GM18951 (cell line): ENCODE measurements around the gene BMPR1B.

Source experiments
- POLR2A ChIP-seq: IDR thresholded peaks from 4 replicates; pipeline ENCODE4 v1.6.1; 2011; ENCODE audit warnings: mild to moderate bottlenecking; ENCODE audit not compliant: insufficient read length, insufficient read depth; ENCODE audit errors: extremely low read depth
- in situ Hi-C: fragments of 300-500 bp; cut with MboI; formaldehyde crosslinking; loops from one replicate; pipeline ENCODE4 v1.12.0; 2022; ENCODE audit warnings: low sequenced_read_pairs, mixed read lengths, inconsistent platforms; ENCODE audit not compliant: unreplicated experiment

The BMPR1B gene

DNA sequence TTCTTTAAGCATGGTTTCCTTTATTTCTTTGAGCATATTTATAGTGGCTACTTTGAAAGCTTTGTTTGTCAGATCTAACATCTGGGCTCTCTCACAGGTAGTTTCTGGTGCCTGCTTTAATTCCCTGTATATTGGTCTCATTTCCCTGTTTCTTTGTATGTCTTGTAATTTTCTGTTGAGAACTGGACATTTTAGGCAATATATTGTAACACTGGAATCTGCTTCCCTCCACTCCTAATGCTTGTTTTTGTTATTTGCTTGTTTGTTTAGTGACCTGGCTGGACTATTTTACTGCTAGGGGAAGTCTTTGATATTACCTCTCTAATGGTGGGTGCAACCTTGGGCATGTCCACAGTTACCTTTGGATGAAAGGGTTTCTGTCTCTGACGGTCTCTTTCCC is 25.0 kb downstream of the BMPR1B start:
- no peak for TF ChIP-seq POLR2A
- in situ Hi-C loops: no loop called here

GRCh38 chr4:94791701-94792100 is 33.9 kb downstream of the BMPR1B start:
- in situ Hi-C loops: no loop called here
- TF ChIP-seq POLR2A: no peak

- in situ Hi-C loops: no loop called here
- no peak for TF ChIP-seq POLR2A
These were observed 41.1 kb downstream of the BMPR1B start for GRCh38 chr4:94798808-94799207.

- in situ Hi-C loops: no loop called here
- TF ChIP-seq POLR2A: no peak
These were observed 43.3 kb downstream of the BMPR1B start for GRCh38 chr4:94801016-94801415.

- no peak for TF ChIP-seq POLR2A
- in situ Hi-C loops: no loop called here
These were observed 44.3 kb downstream of the BMPR1B start for GRCh38 chr4:94802091-94802490.

- TF ChIP-seq POLR2A: no peak
- in situ Hi-C loops: no loop called here
These were observed 45.4 kb downstream of the BMPR1B start for GRCh38 chr4:94803181-94803580.

DNA sequence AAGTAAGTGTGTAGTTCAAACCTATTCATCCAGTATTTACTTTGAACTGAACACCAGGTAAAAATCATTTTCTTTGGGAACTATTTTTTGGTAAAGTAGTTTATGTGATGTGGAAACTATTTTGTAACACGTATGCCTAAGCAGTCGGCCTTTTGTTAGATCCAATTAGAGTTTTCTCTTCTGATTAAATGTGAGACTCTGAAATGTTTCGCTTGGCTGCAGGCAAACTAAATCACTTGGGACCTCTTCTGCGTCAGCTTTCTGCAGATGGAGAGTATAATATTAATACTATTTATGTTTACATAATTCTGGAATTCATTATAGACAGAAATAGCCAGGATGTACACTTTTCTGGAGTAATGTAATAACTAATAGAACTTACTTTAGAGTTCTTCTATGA is 46.9 kb downstream of the BMPR1B start:
- in situ Hi-C loops: no loop called here
- no peak for TF ChIP-seq POLR2A

- no peak for TF ChIP-seq POLR2A
- in situ Hi-C loops: no loop called here
These were observed 48.6 kb downstream of the BMPR1B start for GRCh38 chr4:94806376-94806775.

- in situ Hi-C loops: no loop called here
- TF ChIP-seq POLR2A: no peak
These were observed 53.9 kb downstream of the BMPR1B start for GRCh38 chr4:94811643-94812042.

DNA sequence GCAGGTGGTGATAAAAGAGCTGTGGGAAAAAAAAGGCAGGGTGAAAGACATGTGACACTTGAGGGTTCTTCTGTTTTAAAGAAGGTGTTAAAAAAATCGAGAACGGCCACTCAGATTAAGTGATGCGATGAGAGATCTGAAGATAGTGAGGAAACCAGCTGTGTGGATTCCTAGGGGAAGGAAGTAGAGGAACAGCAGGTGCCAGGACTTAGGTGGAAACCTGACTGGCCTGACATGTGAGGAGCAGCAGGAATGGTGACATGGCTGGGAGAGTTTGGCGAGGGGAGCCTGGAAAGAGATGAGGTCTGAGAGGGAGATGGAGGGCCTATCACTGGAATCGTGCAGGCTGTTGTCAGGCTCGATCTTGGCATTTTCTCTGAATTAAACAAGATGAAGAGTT is 55.5 kb downstream of the BMPR1B start:
- no peak for TF ChIP-seq POLR2A
- in situ Hi-C loops: no loop called here

GRCh38 chr4:94814237-94814636 is 56.5 kb downstream of the BMPR1B start:
- in situ Hi-C loops: no loop called here
- no peak for TF ChIP-seq POLR2A

GRCh38 chr4:94819371-94820168 is 61.8 kb downstream of the BMPR1B start:
- in situ Hi-C loops: no loop called here
- no peak for TF ChIP-seq POLR2A

GRCh38 chr4:94826206-94826605 is 68.5 kb downstream of the BMPR1B start:
- TF ChIP-seq POLR2A: no peak
- in situ Hi-C loops: no loop called here

GRCh38 chr4:94827481-94828110 is 69.8 kb downstream of the BMPR1B start:
- no peak for TF ChIP-seq POLR2A
- in situ Hi-C loops: no loop called here
